ENCODE results near the gene CMTM6. TPM values are rescaled to one million over a fixed set of nuclear protein-coding genes. Genes with fewer than 3 reads are reported as not detected.
A peak's percentile ranks its signal among the peaks of the same experiment; 100 is the strongest.

The CMTM6 gene
- total and polyA plus RNA-seq, 4 donors, result 29.7 to 76.2 (median 48.2) TPM

DNA sequence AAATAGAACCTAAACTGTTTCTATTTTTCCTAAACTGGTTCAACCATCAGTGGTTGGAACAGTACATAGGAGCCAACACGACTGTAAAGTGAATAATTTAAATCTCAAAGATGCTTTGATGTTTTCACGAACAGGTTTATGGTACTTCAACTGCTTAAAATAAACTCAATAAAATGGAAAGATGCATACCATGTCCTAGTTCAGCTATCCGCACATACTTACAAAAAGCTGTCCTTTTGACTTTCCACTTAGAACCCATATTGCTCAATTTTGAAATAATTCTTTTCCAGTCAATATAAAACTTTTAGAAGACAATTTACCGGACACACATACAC, 902 bp downstream of the CMTM6 start:
- Histone ChIP-seq H3K4me1 (ENCODE audit: control insufficient read depth, insufficient read depth, low read length) (peaks cover 7% of the 10 kb centered on the region), H3K4me3 (ENCODE audit: low read depth, low read length) (peak overlapping the region; percentile 82), H3K9me3 (ENCODE audit: control insufficient read depth, insufficient read depth, low read length) (no peaks in the 10 kb centered on the region), H3K27ac (ENCODE audit: low read depth, low read length) (peak overlapping the region; percentile 99), H3K27me3 (ENCODE audit: control insufficient read depth, insufficient read depth, low read length) (no peaks in the 10 kb centered on the region), H3K36me3 (ENCODE audit: control insufficient read depth, insufficient read depth, low read length) (no peaks in the 10 kb centered on the region)
- 0% methylated on average over 3 of the region's 4 CpGs for WGBS (ENCODE audit: insufficient coverage)
- no peak for DNase-seq (ENCODE audit: low read depth in 4 of 6, low spot score in 6 of 6)

DNA sequence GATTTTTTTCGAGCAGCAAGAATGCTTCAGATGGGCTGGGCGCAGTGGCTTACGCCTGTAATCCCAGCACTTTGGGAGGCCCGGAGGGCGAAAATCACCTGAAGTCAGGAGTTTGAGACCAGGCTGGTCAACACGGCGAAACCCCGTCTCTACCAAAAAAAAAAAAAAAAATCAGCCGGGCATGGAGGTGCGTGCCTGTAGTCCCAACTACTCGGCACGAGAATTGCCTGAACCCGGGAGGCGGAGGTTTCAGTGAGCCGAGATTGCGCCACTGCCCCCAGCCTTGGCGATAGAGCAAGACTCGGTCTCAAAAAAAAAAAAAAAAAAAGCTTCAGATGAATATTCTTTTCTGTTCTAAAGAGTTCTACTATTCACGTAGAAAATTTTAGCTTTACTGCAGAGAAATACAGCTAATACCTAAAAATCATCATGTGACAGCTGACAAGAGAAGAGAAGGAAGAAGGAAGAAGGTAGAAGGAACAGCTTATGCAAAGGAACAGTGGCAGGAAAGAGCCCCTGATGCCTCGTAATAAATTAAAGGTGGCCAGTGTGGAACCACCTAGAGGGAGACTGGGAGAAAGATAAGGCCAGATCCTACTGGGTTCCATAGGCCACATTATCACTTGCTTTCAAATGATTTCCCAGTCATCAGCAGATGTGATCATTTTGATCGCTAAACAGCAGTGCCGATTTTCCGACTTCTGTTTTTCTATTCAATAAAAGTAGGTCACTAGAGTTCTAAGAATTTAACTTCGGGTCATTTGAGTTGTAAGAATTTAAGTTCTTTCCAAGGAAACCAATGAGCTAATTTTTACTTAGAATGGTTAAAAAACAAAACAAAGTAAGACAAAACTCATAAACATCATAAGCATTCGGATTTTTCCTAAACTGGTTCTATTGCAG, 1.5 kb downstream of the CMTM6 start:
- Histone ChIP-seq H3K4me3 (ENCODE audit: low read depth, low read length) (peak overlapping the region; percentile 82), H3K27me3 (ENCODE audit: control insufficient read depth, insufficient read depth, low read length) (no peaks in the 10 kb centered on the region), H3K36me3 (ENCODE audit: control insufficient read depth, insufficient read depth, low read length) (no peaks in the 10 kb centered on the region), H3K4me1 (ENCODE audit: control insufficient read depth, insufficient read depth, low read length) (peaks cover 7% of the 10 kb centered on the region), H3K9me3 (ENCODE audit: control insufficient read depth, insufficient read depth, low read length) (no peaks in the 10 kb centered on the region), H3K27ac (ENCODE audit: low read depth, low read length) (no peak overlapping the region)
- WGBS (ENCODE audit: insufficient coverage), result 75% methylated on average over 9 of the region's 25 CpGs
- DNase-seq (ENCODE audit: low read depth in 4 of 6, low spot score in 6 of 6), result peak in 1 of 6 donors; percentile 1

DNA sequence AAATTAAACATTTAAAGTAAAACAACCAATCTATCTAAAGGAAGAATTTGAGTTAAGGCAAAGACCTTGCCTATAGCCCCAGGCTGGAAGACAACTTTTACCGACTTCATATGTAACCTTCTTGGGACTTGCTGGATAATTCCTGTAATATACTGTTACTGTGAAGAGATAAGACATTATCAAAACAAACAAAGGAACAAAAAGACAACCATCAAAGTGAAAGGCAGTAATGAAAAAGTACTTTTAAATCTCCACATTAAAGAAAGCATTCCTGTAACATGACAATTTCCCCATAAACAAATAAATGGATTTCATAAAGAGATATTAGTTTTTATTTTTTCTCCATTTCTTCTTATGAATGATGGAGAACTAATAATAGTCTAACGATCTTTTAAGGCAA, 2.4 kb downstream of the CMTM6 start:
- H3K36me3 ChIP-seq (ENCODE audit: control insufficient read depth, insufficient read depth, low read length), result no peaks in the 10 kb centered on the region
- peaks cover 7% of the 10 kb centered on the region for H3K4me1 ChIP-seq (ENCODE audit: control insufficient read depth, insufficient read depth, low read length)
- H3K27me3 ChIP-seq (ENCODE audit: control insufficient read depth, insufficient read depth, low read length), result no peaks in the 10 kb centered on the region
- no CpG with 5 or more reads among the region's 2 CpGs for WGBS (ENCODE audit: insufficient coverage)
- H3K9me3 ChIP-seq (ENCODE audit: control insufficient read depth, insufficient read depth, low read length), result no peaks in the 10 kb centered on the region
- H3K4me3 ChIP-seq (ENCODE audit: low read depth, low read length), result no peak overlapping the region
- no peak for DNase-seq (ENCODE audit: low read depth in 4 of 6, low spot score in 6 of 6)
- H3K27ac ChIP-seq (ENCODE audit: low read depth, low read length), result no peak overlapping the region

DNA sequence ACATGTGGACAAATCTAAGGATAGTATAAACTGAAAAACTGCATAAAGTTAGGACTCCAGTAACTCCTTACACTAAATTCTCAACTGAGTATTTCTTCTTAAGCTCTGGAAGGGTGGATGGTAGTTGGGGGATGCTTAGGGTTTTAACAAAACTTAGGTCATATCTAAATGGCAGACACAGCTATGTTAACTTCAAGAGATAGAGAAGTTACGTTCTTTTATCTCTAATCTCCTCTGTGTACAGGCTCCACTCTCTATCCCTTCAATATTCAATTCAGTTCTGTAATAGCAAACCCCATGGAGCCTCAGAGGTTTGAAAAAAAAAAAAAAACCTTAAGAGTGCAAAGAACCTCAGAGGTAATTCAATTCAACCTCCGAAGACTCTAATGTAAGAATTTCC, 3.1 kb downstream of the CMTM6 start:
- WGBS (ENCODE audit: insufficient coverage), result 100% methylated on average over 1 of the region's 2 CpGs
- H3K36me3 ChIP-seq (ENCODE audit: control insufficient read depth, insufficient read depth, low read length), result no peaks in the 10 kb centered on the region

DNA sequence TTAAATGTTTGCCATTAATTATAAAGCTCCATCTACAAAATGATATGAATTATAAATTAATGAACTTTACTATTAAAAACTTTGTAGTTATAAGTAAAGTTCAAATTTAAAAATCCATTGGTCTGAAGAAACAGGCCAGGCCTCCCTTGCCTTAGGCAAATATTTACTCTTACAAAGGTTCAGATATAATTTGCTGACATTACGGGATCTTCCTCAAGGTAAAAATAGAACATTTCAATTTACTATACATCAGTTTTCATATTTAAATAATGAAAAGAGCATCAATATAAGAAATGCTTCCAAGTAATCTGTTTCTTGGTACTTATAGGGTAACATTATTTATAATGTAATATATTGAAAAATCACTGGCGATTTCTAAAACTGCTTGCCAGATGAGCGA, 3.7 kb downstream of the CMTM6 start:
- 94% methylated on average over 2 of the region's 3 CpGs for WGBS (ENCODE audit: insufficient coverage)
- Histone ChIP-seq H3K36me3 (ENCODE audit: control insufficient read depth, insufficient read depth, low read length) (no peaks in the 10 kb centered on the region), H3K27me3 (ENCODE audit: control insufficient read depth, insufficient read depth, low read length) (no peaks in the 10 kb centered on the region), H3K4me3 (ENCODE audit: low read depth, low read length) (no peak overlapping the region), H3K9me3 (ENCODE audit: control insufficient read depth, insufficient read depth, low read length) (no peaks in the 10 kb centered on the region), H3K27ac (ENCODE audit: low read depth, low read length) (no peak overlapping the region), H3K4me1 (ENCODE audit: control insufficient read depth, insufficient read depth, low read length) (peaks cover 7% of the 10 kb centered on the region)
- no peak for DNase-seq (ENCODE audit: low read depth in 4 of 6, low spot score in 6 of 6)

More for the DNA sequence above, 3.1 kb downstream of the CMTM6 start:
- H3K9me3 ChIP-seq (ENCODE audit: control insufficient read depth, insufficient read depth, low read length), result no peaks in the 10 kb centered on the region
- H3K27ac ChIP-seq (ENCODE audit: low read depth, low read length), result no peak overlapping the region
- H3K27me3 ChIP-seq (ENCODE audit: control insufficient read depth, insufficient read depth, low read length), result no peaks in the 10 kb centered on the region
- H3K4me1 ChIP-seq (ENCODE audit: control insufficient read depth, insufficient read depth, low read length), result peaks cover 7% of the 10 kb centered on the region
- H3K4me3 ChIP-seq (ENCODE audit: low read depth, low read length), result no peak overlapping the region
- DNase-seq (ENCODE audit: low read depth in 4 of 6, low spot score in 6 of 6), result no peak

DNA sequence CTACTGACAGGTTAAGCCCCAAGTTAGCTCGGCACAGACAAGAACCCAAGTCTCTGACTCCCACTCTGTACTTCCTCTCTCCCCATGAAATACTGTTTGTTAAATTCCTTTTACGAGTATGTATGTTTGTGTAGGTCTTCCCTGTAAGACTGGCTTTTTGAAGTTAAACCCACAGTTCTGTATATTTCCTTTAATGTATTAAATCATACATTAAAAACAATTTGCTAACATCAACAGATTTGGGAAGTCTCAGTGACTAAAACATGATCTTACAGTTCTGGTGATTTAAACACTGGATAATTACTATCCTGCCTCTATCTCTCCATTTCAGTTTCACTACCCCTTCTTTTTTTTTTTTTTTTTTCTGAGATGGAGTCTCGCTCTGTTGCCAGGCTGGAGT, 4.4 kb downstream of the CMTM6 start:
- Histone ChIP-seq H3K36me3 (ENCODE audit: control insufficient read depth, insufficient read depth, low read length) (no peaks in the 10 kb centered on the region), H3K27ac (ENCODE audit: low read depth, low read length) (no peak overlapping the region), H3K27me3 (ENCODE audit: control insufficient read depth, insufficient read depth, low read length) (no peaks in the 10 kb centered on the region), H3K9me3 (ENCODE audit: control insufficient read depth, insufficient read depth, low read length) (no peaks in the 10 kb centered on the region), H3K4me3 (ENCODE audit: low read depth, low read length) (no peak overlapping the region), H3K4me1 (ENCODE audit: control insufficient read depth, insufficient read depth, low read length) (peaks cover 7% of the 10 kb centered on the region)
- WGBS (ENCODE audit: insufficient coverage), result no CpG with 5 or more reads among the region's 3 CpGs
- no peak for DNase-seq (ENCODE audit: low read depth in 4 of 6, low spot score in 6 of 6)

DNA sequence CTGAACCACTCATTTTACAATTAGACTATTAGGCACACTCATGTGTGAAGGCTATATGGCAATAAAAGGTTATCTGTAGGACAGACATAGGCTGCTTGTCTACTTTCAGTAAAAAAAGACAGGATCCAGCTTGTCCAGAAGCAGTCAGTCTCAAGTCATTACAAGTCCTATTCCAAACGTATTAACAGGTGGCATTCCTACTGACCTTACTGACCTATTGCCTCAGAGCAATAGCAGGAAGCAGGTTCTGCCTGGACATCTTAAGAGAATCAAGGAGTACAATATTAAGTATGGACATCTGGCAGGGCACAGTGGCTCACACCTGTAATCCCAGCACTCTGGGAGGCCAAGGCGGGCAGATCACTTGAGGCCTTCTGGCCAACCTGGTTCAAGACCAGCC, 7.0 kb downstream of the CMTM6 start:
- H3K36me3 ChIP-seq (ENCODE audit: control insufficient read depth, insufficient read depth, low read length), result no peaks in the 10 kb centered on the region
- 83% methylated on average over 1 of the region's 2 CpGs for WGBS (ENCODE audit: insufficient coverage)
- H3K4me3 ChIP-seq (ENCODE audit: low read depth, low read length), result no peak overlapping the region
- H3K4me1 ChIP-seq (ENCODE audit: control insufficient read depth, insufficient read depth, low read length), result peaks cover under 1% of the 10 kb centered on the region
- H3K27me3 ChIP-seq (ENCODE audit: control insufficient read depth, insufficient read depth, low read length), result no peaks in the 10 kb centered on the region
- H3K9me3 ChIP-seq (ENCODE audit: control insufficient read depth, insufficient read depth, low read length), result no peaks in the 10 kb centered on the region
- DNase-seq (ENCODE audit: low read depth in 4 of 6, low spot score in 6 of 6), result no peak
- no peak overlapping the region for H3K27ac ChIP-seq (ENCODE audit: low read depth, low read length)

DNA sequence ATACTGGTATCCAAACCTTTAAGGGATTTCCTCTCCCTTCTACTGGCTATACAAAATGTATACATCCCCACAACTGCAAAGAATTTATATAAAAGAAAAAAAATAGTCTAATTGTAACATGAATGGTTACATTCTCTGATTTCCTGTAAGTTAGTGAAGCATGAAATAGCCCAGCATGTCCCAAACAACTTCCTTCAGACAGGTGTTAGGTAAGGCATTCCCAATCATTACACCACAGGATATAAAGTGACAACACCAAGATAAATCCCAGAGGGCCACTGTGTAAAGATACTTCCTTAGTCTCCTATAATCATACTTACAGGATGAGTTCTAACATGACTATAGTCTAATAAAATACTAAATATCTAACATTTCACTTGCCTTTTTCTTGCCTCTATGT, 7.6 kb downstream of the CMTM6 start:
- Histone ChIP-seq H3K4me1 (ENCODE audit: control insufficient read depth, insufficient read depth, low read length) (no peaks in the 10 kb centered on the region), H3K4me3 (ENCODE audit: low read depth, low read length) (no peak overlapping the region), H3K36me3 (ENCODE audit: control insufficient read depth, insufficient read depth, low read length) (no peaks in the 10 kb centered on the region), H3K27ac (ENCODE audit: low read depth, low read length) (no peak overlapping the region), H3K9me3 (ENCODE audit: control insufficient read depth, insufficient read depth, low read length) (no peaks in the 10 kb centered on the region), H3K27me3 (ENCODE audit: control insufficient read depth, insufficient read depth, low read length) (no peaks in the 10 kb centered on the region)
- no peak for DNase-seq (ENCODE audit: low read depth in 4 of 6, low spot score in 6 of 6)

DNA sequence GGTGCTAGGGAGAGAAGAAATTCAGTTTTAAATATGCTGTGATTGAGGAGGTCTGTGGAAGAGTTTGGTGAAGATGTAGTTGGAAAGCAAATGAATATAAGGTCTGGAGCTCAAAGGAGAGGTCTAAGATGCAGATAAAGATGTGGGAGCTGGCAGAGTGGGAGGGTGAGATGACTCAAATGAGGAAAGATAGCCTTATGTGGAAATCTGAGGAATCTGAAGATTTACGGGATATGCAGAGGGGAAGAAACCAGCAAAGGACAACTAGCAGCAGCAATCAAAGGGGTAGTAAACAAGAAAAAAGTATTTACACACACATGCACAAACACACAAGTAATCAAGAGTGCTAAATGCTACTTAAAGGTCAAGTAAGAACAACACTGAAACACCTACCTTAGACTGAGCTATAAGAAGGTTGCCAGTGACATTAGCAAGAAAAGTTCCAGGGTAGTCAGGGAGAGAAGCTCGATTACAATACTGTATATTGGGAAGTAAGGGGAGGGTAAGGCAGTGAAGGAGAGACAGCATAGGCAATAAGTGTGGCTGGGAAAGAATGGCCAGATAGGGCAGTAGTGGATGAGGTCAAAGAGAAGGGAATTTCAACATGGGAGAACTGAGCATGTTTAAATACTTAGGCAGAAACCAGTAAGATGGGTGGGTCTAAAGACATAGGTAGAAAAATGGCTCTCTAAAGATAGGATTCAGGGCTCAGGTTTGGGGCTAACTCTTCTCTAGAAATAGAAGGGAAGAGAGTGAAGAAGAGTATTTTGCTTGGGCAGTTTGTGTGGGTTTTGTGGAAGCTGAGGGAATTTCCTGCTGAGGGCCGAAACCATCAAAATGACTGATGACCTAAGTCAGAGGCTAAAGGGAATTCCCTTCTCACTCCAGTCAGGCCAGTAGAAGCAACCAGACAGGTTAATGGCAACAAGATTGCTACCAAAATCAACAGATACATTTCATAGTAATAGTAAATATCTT, 8.9 kb downstream of the CMTM6 start:
- no peak overlapping the region for H3K4me3 ChIP-seq (ENCODE audit: low read depth, low read length)
- no peaks in the 10 kb centered on the region for H3K36me3 ChIP-seq (ENCODE audit: control insufficient read depth, insufficient read depth, low read length)
- DNase-seq (ENCODE audit: low read depth in 4 of 6, low spot score in 6 of 6), result no peak
- H3K27ac ChIP-seq (ENCODE audit: low read depth, low read length), result no peak overlapping the region
- H3K9me3 ChIP-seq (ENCODE audit: control insufficient read depth, insufficient read depth, low read length), result no peaks in the 10 kb centered on the region
- 78% methylated on average over 1 of the region's 3 CpGs for WGBS (ENCODE audit: insufficient coverage)
- no peaks in the 10 kb centered on the region for H3K4me1 ChIP-seq (ENCODE audit: control insufficient read depth, insufficient read depth, low read length)
- no peaks in the 10 kb centered on the region for H3K27me3 ChIP-seq (ENCODE audit: control insufficient read depth, insufficient read depth, low read length)
